Measurements from ENCODE around the gene CHCHD1. TPM values are rescaled to one million over a fixed set of nuclear protein-coding genes. Genes with fewer than 3 reads are reported as not detected.
"Not testable (repeated sequence)": the region's sequence is repeated elsewhere in the genome, so short reads cannot be mapped to it uniquely, and the experiment has no call there.

Gene CHCHD1
- total RNA-seq: 10 to 100 TPM; 34.9 to 36.2 TPM

DNA sequence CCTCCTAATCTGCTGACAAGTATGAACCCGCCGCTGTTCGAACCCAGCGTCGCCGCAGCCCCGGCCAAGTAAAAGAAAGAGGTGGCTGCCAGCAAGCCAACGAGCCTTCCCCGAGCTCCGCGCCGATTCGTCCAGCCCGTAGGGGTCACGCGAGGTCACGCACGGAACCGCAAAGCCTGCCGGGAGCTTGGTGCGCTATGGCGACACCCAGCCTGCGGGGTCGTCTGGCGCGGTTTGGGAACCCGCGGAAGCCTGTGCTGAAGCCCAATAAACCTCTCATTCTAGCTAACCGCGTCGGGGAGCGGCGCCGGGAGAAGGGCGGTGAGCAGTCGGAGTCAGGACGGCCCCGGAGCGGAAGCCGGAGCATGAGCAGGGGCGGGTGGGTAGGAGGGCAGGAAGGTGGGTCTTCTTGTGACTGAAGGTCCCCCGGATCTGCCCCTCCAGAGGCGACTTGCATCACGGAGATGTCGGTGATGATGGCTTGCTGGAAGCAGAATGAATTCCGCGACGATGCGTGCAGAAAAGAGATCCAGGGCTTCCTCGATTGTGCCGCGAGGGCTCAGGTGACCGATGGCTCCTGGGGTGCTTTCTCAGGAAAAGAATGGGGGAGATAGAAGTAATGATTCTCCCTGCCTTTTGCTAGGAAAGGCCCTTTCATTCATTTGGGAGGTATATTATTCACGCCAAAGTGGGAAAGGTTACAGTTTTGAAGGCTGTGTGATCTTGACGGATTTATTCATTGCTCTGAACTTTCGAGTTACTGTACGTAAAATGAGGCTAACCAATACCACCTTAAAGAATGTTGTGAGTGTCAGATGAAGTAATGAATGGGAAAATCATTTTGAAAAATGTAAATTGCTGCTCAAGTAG, at the start of gene CHCHD1:
Gene CHCHD1, plus strand, starts transcription at position 170 of the 870 bp plus-strand sequence. Its CDS starts 28 bp downstream, at position 198.
- CTCF ChIA-PET: interaction anchor here (2.9 kb wide), 1 partner anchor 10 kb away, joined by 13 read pairs; a partner anchor contains a TSS
- POLR2A ChIA-PET: interaction anchor here (0.8 to 2.0 kb wide), 4 partner anchors 10 to 39 kb away, joined by 3 to 20 read pairs (median 6); a partner anchor contains a TSS

GRCh38 chr10:73732426-73732825, 49.4 kb upstream of the CHCHD1 start:
- ChIA-PET CTCF (no interaction called here), POLR2A (no interaction called here)

- ChIA-PET POLR2A (interaction anchor here (0.6 kb wide), 1 partner anchor 79 kb away, joined by 5 read pairs; no protein-coding TSS in a partner anchor), CTCF (interaction anchor here (0.8 kb wide), 1 partner anchor 25 kb away, joined by 4 read pairs; no protein-coding TSS in a partner anchor)
Measured at GRCh38 chr10:73732931-73733623, 48.8 kb upstream of the CHCHD1 start.

DNA sequence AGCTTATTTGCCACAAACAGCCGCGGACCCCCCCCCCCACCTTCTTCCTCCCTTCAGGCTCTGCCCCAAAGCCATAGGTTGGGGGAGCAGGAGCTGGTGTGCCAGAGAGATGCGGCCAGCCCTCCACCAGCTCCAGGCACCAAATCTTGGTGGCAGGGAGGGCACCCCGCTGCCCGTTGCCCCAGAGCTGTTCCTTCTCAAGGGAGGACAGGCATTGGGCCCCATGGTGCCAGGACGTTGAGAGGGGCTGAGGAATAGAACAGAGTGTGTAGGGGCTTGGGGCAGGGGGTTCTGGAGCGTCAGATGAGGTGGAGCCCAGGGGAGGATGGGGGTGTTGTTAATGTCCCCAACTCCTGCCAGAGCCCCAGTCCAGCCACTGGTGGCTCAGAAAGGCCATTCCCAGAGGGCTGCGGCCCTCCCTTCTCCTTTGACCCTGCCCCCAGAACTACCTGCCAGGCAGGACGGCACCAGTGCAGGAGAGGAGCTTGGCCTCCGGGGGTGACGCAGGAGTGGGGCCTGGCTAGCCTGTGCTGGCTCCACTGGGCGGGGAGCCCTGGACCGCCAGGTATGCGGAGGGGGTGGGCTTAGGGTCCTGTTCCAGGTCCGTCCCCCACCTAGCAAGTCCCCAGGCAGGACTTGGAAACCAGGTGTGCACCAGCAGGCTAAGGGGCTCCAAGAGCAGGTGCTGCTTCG, 47.7 kb upstream of the CHCHD1 start:
- ChIA-PET CTCF (interaction anchor here (0.8 kb wide), 1 partner anchor 24 kb away, joined by 4 read pairs; no protein-coding TSS in a partner anchor), POLR2A (interaction anchor here (0.6 kb wide), 1 partner anchor 78 kb away, joined by 5 read pairs; no protein-coding TSS in a partner anchor)

GRCh38 chr10:73734796-73735305, 47.0 kb upstream of the CHCHD1 start:
- CTCF ChIA-PET: no interaction called here
- POLR2A ChIA-PET: no interaction called here

GRCh38 chr10:73740501-73741254, 41.2 kb upstream of the CHCHD1 start:
- POLR2A ChIA-PET, CTCF ChIA-PET: not testable (repeated sequence)

- ChIA-PET CTCF (interaction anchor here (1.8 kb wide), 1 partner anchor 12 kb away, joined by 10 read pairs; no protein-coding TSS in a partner anchor), POLR2A (interaction anchor here (3.7 kb wide), 1 partner anchor 12 kb away, joined by 24 read pairs; no protein-coding TSS in a partner anchor)
Measured at GRCh38 chr10:73742454-73742734, 39.5 kb upstream of the CHCHD1 start.

DNA sequence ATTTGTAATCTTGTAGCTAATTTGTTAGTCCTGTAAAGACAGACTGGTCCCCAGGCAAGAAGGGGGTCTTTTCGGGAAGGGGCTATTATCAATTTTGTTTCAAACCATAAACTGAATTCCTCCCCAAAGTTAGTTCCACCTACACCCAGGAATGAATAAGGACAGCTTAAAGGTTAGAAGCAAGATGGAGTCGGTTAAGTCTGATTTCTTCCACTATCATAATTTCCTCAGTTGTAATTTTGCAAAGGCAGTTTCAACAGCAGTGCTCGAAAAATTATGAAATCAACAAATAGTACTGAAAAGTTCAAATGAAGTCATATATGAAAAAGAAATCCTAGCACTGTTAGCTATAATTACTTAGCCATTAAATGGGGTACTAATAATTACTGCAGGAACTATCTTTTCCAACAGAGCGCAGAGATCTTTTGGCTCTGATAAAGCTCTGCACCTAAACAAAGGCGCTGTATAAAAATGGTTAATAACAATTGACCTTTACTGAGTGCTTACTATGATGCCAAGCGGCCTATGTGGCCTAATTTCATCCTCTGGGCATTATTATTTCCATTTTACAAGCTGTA, 38.4 kb upstream of the CHCHD1 start:
- ChIA-PET POLR2A (interaction anchor here (0.7 to 3.7 kb wide), 6 partner anchors 8 to 330 kb away, joined by 3 to 24 read pairs (median 4); partner anchors contain the start of gene CHCHD1), CTCF (interaction anchor here (1.7 to 1.8 kb wide), 2 partner anchors 13 to 25 kb away, joined by 3 to 10 read pairs; no protein-coding TSS in a partner anchor)

DNA sequence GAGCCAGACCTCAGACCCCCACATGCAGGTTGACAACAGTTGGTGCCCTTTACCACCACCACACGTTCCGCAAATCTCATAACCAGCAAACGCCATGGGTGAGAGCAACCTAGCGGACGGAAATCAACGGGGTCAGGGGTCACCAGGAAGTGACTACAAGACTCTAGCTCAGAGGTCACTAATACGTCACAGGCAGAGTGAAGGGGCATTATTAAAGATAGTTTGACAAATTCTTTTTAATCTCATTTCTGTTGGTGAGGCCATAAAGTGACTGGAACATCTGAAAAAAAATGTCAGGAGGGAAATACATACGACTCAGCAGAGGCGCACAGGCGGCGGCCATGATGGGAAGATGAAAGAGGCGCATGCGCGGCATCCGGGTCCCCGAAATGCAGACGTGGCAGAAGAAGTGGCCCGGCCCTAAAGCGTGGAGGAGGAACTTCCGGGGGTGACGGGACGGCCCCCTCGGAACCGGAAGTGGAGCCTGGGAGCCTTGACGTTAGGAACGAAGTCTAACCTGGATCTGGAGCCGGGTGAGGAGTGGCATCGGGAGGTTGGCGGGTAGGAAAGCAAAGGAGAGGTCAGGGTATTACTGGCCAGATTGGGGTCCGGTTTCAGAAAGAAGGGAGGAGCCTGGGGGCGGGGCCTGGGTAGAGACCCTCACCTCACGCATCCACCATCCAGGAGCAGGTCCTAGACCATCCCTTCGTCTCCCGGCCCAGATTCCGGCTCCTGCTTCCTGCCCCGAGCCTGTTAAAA, 37.8 kb upstream of the CHCHD1 start, which contains the start of gene SEC24C:
Gene SEC24C, plus strand, starts transcription at position 468 of the 759 bp plus-strand sequence. CDS start 2,461 bp downstream, outside the sequence.
- POLR2A ChIA-PET: interaction anchor here (0.8 to 3.7 kb wide), 7 partner anchors 8 to 331 kb away, joined by 3 to 24 read pairs (median 4); a partner anchor contains a TSS
- CTCF ChIA-PET: interaction anchor here (0.5 to 1.8 kb wide), 4 partner anchors 12 to 24 kb away, joined by 3 to 10 read pairs (median 3); no protein-coding TSS in a partner anchor

- POLR2A ChIA-PET: interaction anchor here (0.6 to 3.7 kb wide), 5 partner anchors 14 to 36 kb away, joined by 3 to 24 read pairs (median 6); a partner anchor contains a TSS
Measured at GRCh38 chr10:73744664-73744975, 37.2 kb upstream of the CHCHD1 start.

DNA sequence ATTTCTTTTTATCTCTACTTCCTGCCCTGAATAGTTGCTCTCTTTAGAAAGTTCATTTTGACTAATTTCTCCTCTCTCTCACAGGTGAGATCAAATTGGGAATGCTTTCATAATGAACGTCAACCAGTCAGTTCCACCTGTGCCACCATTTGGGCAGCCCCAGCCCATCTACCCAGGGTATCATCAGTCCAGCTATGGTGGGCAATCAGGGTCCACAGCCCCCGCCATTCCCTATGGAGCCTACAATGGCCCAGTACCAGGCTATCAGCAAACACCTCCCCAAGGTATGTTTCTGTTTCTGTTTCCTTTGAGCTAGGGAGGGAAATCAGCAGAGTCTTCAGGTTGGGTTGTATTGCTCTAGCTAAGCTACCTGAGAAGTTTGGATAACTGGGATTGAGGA, 35.1 kb upstream of the CHCHD1 start:
- ChIA-PET POLR2A (no interaction called here), CTCF (interaction anchor here (1.3 kb wide), 1 partner anchor 17 kb away, joined by 3 read pairs; no protein-coding TSS in a partner anchor)

More at GRCh38 chr10:73744664-73744975, 37.2 kb upstream of the CHCHD1 start:
- CTCF ChIA-PET: interaction anchor here (0.5 to 1.7 kb wide), 3 partner anchors 11 to 24 kb away, joined by 3 read pairs; no protein-coding TSS in a partner anchor

DNA sequence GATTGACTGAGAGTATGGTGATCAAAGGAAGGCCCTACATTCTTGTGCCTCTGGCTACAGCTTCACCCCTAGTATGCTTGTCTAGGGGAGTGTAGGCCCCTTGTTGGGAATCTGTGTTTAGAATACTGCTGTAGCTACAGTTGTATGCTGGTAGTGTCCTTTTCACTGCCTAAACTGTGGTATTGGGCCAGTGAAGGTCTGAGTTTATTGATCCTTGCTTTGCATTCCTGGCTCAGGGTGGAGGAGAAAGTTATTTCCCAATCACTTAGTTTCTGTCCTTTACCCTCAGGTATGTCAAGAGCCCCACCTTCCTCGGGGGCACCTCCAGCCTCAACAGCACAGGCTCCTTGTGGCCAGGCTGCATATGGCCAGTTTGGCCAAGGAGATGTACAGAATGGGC, 31.0 kb upstream of the CHCHD1 start:
- ChIA-PET CTCF (no interaction called here), POLR2A (no interaction called here)

DNA sequence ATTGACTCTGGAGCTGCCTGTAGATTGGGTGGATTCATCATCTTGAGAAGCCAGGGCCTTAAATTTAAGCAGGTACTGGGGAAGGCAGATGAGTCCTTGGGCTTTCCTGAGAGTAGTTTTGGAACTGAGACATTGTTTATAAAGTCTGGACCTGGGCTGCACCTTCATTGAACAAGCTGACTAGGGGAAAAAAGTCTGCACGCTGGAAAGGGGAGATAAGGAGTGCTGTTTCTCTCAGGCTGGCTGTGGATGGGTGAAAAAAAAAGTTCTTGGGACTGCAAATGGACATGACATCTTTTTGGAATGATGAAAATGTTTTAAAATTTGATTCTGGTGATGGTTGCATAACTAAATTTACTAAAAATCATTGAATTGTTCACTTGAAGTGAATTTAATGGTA, 25.7 kb upstream of the CHCHD1 start:
- CTCF ChIA-PET: interaction anchor here (0.7 to 1.3 kb wide), 3 partner anchors 10 to 17 kb away, joined by 3 to 4 read pairs (median 3); no protein-coding TSS in a partner anchor
- POLR2A ChIA-PET: no interaction called here

DNA sequence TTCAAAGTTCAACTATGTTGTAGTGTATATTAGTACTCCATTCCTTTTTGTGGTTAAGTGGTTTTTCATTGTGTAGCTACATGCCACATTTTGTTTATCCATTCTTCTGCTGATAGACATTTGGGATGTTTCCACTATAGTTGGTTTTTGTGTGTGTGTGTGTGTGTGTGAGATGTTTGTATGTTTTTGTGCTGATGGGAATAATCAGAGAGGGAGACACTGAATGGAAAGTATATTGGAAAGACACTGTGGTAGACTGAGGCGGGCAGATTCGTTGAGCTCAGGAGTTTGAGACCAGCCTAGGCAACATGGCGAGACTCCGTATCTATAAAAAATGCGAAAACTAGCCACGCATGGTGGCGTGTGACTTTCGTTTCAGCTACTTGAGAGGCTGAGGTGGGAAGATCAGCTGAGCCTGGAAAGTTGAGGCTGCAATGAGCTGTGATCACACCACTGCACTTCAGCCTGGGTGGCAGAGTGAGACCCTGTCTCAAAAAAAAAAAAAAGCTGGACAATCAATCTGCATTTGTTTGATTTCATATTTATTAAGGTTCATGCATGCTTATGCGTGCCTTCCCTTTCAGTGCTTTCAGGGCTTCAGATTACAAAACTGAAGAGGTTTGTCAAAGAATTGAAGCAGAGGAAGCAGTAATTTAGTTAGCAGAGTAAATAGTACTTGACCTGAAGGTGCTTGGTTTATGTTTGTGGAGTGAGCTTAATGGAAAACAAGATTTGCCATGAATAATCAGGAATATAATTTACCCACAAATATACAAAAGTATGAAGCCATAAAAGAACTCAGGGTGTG, 22.9 kb upstream of the CHCHD1 start:
- POLR2A ChIA-PET: interaction anchor here (0.5 to 1.8 kb wide), 6 partner anchors 14 to 283 kb away, joined by 3 to 6 read pairs (median 4); partner anchors contain the start of gene SEC24C

DNA sequence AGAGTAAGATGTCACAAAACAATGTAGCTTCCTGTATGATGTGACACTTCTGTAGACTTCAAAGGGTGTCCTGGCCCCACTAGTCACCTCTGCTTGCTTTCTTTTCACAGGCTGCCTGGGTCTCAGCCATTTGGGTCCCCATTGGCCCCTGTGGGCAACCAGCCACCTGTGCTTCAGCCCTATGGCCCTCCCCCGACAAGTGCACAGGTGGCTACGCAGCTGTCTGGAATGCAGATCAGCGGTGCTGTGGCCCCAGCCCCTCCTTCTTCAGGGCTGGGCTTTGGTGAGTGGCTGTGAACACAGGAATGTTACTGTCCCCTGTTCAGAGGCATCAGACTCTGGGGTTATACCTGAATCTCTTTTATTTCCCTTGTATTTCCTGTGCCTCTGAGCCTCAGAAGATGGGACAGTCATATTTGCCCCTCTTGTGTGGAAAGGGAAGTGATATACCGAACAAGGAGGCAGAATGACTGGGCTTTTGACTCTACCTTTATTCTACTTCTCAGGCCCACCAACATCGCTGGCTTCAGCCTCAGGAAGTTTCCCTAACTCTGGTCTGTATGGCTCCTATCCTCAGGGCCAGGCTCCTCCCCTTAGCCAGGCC, 22.2 kb upstream of the CHCHD1 start:
- POLR2A ChIA-PET: interaction anchor here (0.7 to 1.8 kb wide), 3 partner anchors 13 to 279 kb away, joined by 3 to 6 read pairs (median 3); partner anchors contain the start of gene SEC24C

More for the DNA sequence above, 22.9 kb upstream of the CHCHD1 start:
- CTCF ChIA-PET: interaction anchor here (0.5 to 1.9 kb wide), 4 partner anchors 10 to 273 kb away, joined by 3 to 9 read pairs (median 4); a partner anchor contains a TSS

More for the DNA sequence above, 22.2 kb upstream of the CHCHD1 start:
- CTCF ChIA-PET: interaction anchor here (0.5 to 1.9 kb wide), 3 partner anchors 10 to 273 kb away, joined by 3 to 9 read pairs (median 5); a partner anchor contains a TSS
